GM23338 (cell line): ENCODE measurements around the gene QRFPR. TPM values are rescaled to one million over a fixed set of nuclear protein-coding genes. Genes with fewer than 3 reads are reported as not detected.

Experiments used
- NANOG ChIP-seq: IDR thresholded peaks from 2 replicates; pipeline ENCODE4 v1.6.1; 2016; ENCODE audit warnings: antibody characterized with exemption, borderline replicate concordance
- ZNF114 ChIP-seq: fragments of 250-450 bp; sonication (Bioruptor Pico); IDR thresholded peaks from 2 replicates; pipeline ENCODE4 v1.5.0; 2020; ENCODE audit warnings: mild to moderate bottlenecking, moderate library complexity
- polyA plus RNA-seq: library from polyadenylated mRNA; unstranded; fragments of >200 nt; fragmentation: Nextera tagmentation; extraction: Ambion mirVana; gene quantifications from 2 replicates; pipeline ENCODE4 v1.2.1, GENCODE V29; 2016
- total RNA-seq: library from RNA; depleted of rRNA; stranded (reverse); fragments of >200 nt; shearing (Covaris generic); gene quantifications from 2 replicates; pipeline ENCODE4 v1.2.3, GENCODE V29; 2014
- TF ChIP-seq, protein P1 (sequence below): fragments of 250-450 bp; sonication (Bioruptor Pico); IDR thresholded peaks from 2 replicates; pipeline ENCODE4 v1.5.0; 2020; ENCODE audit warnings: mild to moderate bottlenecking, moderate library complexity
- TF ChIP-seq, protein P2 (sequence below), 2 experiments: fragments of 200-600 bp in 1 of 2; sonication (generic) in 1 of 2; conservative IDR thresholded peaks; 2 replicates each; pipeline versions ENCODE4 v1.5.1 to v1.6.1; 2016 to 2017; ENCODE audit warnings: antibody characterized with exemption in 2 of 2, low read depth in 2 of 2, mild to moderate bottlenecking in 2 of 2, moderate library complexity in 1 of 2
- TF ChIP-seq, protein P3 (sequence below): IDR thresholded peaks from one replicate; pipeline ENCODE4 v1.6.1; 2018; ENCODE audit warnings: antibody characterized with exemption; ENCODE audit not compliant: unreplicated experiment

Gene QRFPR
- total and polyA plus RNA-seq, 2 experiments from 2014 or later, result 0.27 to 1.3 TPM

DNA sequence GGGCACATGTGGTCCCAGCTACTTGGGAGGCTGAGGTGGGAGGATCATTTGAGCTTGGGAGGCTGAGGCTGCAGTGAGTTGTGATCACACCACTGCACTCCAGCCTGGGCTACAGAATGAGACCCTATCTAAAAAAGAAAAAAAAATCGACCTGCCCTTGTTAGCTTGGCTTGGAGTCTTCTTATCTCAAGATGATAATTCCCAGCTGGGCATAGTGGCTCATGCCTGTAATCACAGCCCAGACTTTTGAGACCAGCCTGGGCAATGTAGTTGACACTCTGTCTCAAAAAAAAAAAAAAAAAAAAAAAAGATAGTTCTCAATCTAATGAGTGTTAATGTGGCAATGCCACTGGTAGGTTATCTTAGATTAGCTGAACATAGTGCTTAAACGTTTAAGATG, 41.0 kb downstream of the QRFPR start (continued):
- TF ChIP-seq, protein P1, sequence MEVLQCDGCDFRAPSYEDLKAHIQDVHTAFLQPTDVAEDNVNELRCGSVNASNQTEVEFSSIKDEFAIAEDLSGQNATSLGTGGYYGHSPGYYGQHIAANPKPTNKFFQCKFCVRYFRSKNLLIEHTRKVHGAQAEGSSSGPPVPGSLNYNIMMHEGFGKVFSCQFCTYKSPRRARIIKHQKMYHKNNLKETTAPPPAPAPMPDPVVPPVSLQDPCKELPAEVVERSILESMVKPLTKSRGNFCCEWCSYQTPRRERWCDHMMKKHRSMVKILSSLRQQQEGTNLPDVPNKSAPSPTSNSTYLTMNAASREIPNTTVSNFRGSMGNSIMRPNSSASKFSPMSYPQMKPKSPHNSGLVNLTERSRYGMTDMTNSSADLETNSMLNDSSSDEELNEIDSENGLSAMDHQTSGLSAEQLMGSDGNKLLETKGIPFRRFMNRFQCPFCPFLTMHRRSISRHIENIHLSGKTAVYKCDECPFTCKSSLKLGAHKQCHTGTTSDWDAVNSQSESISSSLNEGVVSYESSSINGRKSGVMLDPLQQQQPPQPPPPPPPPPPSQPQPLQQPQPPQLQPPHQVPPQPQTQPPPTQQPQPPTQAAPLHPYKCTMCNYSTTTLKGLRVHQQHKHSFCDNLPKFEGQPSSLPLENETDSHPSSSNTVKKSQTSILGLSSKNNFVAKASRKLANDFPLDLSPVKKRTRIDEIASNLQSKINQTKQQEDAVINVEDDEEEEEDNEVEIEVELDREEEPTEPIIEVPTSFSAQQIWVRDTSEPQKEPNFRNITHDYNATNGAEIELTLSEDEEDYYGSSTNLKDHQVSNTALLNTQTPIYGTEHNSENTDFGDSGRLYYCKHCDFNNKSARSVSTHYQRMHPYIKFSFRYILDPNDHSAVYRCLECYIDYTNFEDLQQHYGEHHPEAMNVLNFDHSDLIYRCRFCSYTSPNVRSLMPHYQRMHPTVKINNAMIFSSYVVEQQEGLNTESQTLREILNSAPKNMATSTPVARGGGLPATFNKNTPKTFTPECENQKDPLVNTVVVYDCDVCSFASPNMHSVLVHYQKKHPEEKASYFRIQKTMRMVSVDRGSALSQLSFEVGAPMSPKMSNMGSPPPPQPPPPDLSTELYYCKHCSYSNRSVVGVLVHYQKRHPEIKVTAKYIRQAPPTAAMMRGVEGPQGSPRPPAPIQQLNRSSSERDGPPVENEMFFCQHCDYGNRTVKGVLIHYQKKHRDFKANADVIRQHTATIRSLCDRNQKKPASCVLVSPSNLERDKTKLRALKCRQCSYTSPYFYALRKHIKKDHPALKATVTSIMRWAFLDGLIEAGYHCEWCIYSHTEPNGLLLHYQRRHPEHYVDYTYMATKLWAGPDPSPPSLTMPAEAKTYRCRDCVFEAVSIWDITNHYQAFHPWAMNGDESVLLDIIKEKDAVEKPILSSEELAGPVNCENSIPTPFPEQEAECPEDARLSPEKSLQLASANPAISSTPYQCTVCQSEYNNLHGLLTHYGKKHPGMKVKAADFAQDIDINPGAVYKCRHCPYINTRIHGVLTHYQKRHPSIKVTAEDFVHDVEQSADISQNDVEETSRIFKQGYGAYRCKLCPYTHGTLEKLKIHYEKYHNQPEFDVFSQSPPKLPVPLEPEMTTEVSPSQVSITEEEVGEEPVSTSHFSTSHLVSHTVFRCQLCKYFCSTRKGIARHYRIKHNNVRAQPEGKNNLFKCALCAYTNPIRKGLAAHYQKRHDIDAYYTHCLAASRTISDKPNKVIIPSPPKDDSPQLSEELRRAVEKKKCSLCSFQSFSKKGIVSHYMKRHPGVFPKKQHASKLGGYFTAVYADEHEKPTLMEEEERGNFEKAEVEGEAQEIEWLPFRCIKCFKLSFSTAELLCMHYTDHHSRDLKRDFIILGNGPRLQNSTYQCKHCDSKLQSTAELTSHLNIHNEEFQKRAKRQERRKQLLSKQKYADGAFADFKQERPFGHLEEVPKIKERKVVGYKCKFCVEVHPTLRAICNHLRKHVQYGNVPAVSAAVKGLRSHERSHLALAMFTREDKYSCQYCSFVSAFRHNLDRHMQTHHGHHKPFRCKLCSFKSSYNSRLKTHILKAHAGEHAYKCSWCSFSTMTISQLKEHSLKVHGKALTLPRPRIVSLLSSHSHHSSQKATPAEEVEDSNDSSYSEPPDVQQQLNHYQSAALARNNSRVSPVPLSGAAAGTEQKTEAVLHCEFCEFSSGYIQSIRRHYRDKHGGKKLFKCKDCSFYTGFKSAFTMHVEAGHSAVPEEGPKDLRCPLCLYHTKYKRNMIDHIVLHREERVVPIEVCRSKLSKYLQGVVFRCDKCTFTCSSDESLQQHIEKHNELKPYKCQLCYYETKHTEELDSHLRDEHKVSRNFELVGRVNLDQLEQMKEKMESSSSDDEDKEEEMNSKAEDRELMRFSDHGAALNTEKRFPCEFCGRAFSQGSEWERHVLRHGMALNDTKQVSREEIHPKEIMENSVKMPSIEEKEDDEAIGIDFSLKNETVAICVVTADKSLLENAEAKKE (CRISPR knock-in tag), result no peak
- TF ChIP-seq, protein P2, sequence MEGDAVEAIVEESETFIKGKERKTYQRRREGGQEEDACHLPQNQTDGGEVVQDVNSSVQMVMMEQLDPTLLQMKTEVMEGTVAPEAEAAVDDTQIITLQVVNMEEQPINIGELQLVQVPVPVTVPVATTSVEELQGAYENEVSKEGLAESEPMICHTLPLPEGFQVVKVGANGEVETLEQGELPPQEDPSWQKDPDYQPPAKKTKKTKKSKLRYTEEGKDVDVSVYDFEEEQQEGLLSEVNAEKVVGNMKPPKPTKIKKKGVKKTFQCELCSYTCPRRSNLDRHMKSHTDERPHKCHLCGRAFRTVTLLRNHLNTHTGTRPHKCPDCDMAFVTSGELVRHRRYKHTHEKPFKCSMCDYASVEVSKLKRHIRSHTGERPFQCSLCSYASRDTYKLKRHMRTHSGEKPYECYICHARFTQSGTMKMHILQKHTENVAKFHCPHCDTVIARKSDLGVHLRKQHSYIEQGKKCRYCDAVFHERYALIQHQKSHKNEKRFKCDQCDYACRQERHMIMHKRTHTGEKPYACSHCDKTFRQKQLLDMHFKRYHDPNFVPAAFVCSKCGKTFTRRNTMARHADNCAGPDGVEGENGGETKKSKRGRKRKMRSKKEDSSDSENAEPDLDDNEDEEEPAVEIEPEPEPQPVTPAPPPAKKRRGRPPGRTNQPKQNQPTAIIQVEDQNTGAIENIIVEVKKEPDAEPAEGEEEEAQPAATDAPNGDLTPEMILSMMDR (conservative IDR thresholded peaks at IDR 0.05; ENCODE audit: low read depth in 2 of 2), result no peak
- TF ChIP-seq ZNF114, result no peak
- TF ChIP-seq NANOG, result no peak
- TF ChIP-seq, protein P3, sequence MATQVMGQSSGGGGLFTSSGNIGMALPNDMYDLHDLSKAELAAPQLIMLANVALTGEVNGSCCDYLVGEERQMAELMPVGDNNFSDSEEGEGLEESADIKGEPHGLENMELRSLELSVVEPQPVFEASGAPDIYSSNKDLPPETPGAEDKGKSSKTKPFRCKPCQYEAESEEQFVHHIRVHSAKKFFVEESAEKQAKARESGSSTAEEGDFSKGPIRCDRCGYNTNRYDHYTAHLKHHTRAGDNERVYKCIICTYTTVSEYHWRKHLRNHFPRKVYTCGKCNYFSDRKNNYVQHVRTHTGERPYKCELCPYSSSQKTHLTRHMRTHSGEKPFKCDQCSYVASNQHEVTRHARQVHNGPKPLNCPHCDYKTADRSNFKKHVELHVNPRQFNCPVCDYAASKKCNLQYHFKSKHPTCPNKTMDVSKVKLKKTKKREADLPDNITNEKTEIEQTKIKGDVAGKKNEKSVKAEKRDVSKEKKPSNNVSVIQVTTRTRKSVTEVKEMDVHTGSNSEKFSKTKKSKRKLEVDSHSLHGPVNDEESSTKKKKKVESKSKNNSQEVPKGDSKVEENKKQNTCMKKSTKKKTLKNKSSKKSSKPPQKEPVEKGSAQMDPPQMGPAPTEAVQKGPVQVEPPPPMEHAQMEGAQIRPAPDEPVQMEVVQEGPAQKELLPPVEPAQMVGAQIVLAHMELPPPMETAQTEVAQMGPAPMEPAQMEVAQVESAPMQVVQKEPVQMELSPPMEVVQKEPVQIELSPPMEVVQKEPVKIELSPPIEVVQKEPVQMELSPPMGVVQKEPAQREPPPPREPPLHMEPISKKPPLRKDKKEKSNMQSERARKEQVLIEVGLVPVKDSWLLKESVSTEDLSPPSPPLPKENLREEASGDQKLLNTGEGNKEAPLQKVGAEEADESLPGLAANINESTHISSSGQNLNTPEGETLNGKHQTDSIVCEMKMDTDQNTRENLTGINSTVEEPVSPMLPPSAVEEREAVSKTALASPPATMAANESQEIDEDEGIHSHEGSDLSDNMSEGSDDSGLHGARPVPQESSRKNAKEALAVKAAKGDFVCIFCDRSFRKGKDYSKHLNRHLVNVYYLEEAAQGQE, result no peak
